GM23248 (cell line): Measurements from ENCODE around the gene RPGRIP1.

ENCODE experiments used
- EZH2 ChIP-seq: fragments of 200-600 bp; sonication (generic); IDR thresholded peaks from 2 replicates; pipeline ENCODE4 v1.6.1; 2018; ENCODE audit warnings: antibody characterized with exemption, mild to moderate bottlenecking; ENCODE audit not compliant: insufficient read depth, poor library complexity, severe bottlenecking
- EZH2phosphoT487 ChIP-seq: fragments of 200-600 bp; sonication (generic); IDR thresholded peaks from 2 replicates; pipeline ENCODE4 v1.6.1; 2018; ENCODE audit warnings: antibody characterized with exemption, moderate library complexity, mild to moderate bottlenecking, low read depth; ENCODE audit not compliant: insufficient read depth

GRCh38 chr14:21311614-21312013 lies 31.7 kb downstream of the RPGRIP1 start:
- no peak for TF ChIP-seq EZH2phosphoT487
- no peak for TF ChIP-seq EZH2
